H1 (cell line): ENCODE data around the gene CNOT6L. TPM values are rescaled to one million over a fixed set of nuclear protein-coding genes. Genes with fewer than 3 reads are reported as not detected.

Experiments
- ATF2 ChIP-seq: IDR thresholded peaks from 2 replicates; pipeline ENCODE4 v1.6.1; 2012; ENCODE audit warnings: low read length, inconsistent platforms
- CHD7 ChIP-seq: fragments of 300-600 bp; sonication (generic); IDR thresholded peaks from 2 replicates; pipeline ENCODE4 v1.7.1; 2012; ENCODE audit warnings: low read length, moderate library complexity, mild to moderate bottlenecking, inconsistent platforms; ENCODE audit not compliant: insufficient replicate concordance
- E2F6 ChIP-seq: IDR thresholded peaks from 2 replicates; pipeline ENCODE4 v1.6.1; 2012; ENCODE audit warnings: inconsistent platforms
- EZH2 ChIP-seq: fragments of 200-600 bp; sonication (generic); IDR thresholded peaks from 2 replicates; pipeline ENCODE4 v1.7.1; 2012; ENCODE audit warnings: low read depth, mild to moderate bottlenecking, moderate library complexity, low read length, inconsistent platforms; ENCODE audit not compliant: severe bottlenecking
- GTF2F1 ChIP-seq: IDR thresholded peaks from 2 replicates; pipeline ENCODE4 v1.6.1; 2012; ENCODE audit warnings: low read depth, low read length, improper control_type of control experiment, borderline replicate concordance
- POLR2A ChIP-seq, 2 experiments: IDR thresholded peaks; 1 replicate in 1 of 2; 2 replicates in 1 of 2; pipeline ENCODE4 v1.6.1; 2011; ENCODE audit warnings: low read depth in 2 of 2, low read length in 2 of 2, mild to moderate bottlenecking in 2 of 2; ENCODE audit errors: control extremely low read depth in 1 of 2
- polyA plus RNA-seq, 7 experiments: library from polyadenylated mRNA; depleted of rRNA in 3 of 7; stranded (reverse) in 5 of 7; unstranded in 2 of 7; fragments of >200 nt in 5 of 7; fragments of 200-250 nt in 2 of 7; gene quantifications; 1 replicate in 5 of 7; 2 replicates in 1 of 7; 4 replicates in 1 of 7; pipeline versions ENCODE4 v1.2.1 to v1.2.3, GENCODE V29; 2011 to 2013; ENCODE audit warnings: missing spikeins in 2 of 7, mixed read lengths in 2 of 7
- total RNA-seq: library from RNA; stranded (reverse); fragmentation: NEBNext Ultra II Directional; extraction: Animal tissue kit (Norgen Biotek cat#: 25700); gene quantifications from 2 replicates; pipeline ENCODE4 v1.2.1, GENCODE V29; 2021

The CNOT6L gene
- total and polyA plus RNA-seq, 2 of the 8 experiments (the other 6 are each of a cell fraction or from before 2014, with no cell fraction given): 2.0 to 22.4 TPM

- TF ChIP-seq ATF2: no peak
- no peak for TF ChIP-seq EZH2
- TF ChIP-seq POLR2A (IDR thresholded peaks at IDR 0.05; ENCODE audit: control extremely low read depth in 1 of 2, low read depth in 2 of 2, low read length in 2 of 2): no peak
- no peak for TF ChIP-seq CHD7
- no peak for TF ChIP-seq GTF2F1
- TF ChIP-seq E2F6: no peak
Observed at GRCh38 chr4:77843628-77844027, 24.5 kb upstream of the CNOT6L start (continued).
